ENCODE data around the gene GNG7. TPM values are rescaled to one million over a fixed set of nuclear protein-coding genes. Genes with fewer than 3 reads are reported as not detected.
A peak's percentile ranks its signal among the peaks of the same experiment; 100 is the strongest.

GNG7 gene
- total RNA-seq, 3 donors from 2014 or later, result 0.33 to 0.55 (median 0.48) TPM

DNA sequence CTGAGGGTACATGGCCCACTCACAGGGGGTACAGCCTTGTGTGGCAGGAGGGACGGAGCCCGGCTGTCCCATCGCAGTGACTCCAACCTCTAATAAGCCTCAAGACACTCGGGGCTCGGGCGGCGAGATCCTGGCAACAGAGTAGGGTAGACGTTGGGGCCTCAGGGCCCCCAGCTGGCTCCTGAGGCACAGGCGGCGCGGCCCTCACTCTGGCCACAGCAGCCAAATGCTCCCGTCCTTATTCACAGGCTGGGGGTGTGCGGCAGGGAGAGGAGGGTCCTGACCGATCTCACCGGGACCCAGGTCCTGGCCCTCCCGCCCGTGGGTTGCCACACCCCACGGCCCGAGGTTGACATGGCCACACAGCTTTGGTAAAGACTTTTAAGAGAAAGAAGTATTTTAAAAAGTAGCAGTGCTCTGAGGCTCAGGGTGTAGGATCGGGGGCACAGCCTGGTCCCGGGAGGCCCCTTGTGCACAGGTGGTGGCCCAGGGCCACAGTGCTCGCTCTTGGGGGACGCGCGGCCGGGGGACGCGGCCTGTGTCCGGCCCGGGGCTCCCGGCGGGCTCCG lies 29.7 kb upstream of the GNG7 start:
- Mint-ChIP-seq H3K9me3 (no peaks in the 10 kb centered on the region), H3K27me3 (ENCODE audit: low read depth) (peaks cover 3% of the 10 kb centered on the region), H3K4me3 (no peak overlapping the region), H3K4me1 (ENCODE audit: low read depth) (peaks cover 3% of the 10 kb centered on the region), H3K36me3 (ENCODE audit: insufficient read depth) (peaks cover 27% of the 10 kb centered on the region)
- DNase-seq (no peak), ATAC-seq (no peak)

DNA sequence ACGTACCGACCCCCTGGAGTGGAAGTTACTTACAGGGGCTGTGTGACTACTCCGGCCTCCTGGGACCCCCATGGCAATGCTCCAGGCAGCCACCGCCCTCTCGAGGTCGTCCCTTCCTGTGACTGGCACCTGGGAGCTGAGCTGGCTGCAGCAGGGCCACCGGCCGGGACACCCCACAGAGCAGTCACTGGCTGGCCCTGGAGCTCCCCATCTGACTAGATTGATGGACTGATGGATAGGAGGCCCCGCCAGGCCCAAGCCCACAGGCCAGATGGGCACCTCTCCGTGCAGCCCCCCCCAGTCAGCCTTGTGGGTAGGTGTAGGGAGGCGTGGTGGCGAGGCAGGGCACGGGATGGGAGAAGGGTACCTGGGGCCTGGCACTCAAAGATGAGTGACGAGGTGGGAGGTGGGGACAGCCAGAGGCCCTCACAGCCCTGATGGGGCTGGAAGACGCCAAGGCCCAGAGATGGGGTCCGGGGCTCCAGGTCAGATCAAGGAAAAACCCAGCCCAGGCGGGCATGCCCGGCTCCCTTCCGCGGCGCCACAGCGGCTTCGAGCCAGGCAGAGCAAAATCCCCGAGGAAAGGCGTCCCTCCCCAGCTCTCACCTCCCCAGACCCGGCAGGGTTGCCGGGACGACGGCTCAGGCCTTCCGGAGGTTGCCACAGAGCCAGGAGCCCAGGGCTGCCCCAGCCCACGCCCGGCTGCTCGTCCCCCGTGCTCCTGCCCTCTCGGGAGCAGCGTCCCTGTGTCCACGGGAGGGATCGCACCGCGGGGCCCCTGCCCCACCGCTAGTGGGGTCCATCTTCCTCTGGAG lies 28.9 kb upstream of the GNG7 start:
- peaks cover 2% of the 10 kb centered on the region for H3K4me1 Mint-ChIP-seq (ENCODE audit: low read depth)
- ATAC-seq, result no peak
- no peak overlapping the region for H3K4me3 Mint-ChIP-seq
- peaks cover 8% of the 10 kb centered on the region for H3K27me3 Mint-ChIP-seq (ENCODE audit: low read depth)
- no peak for DNase-seq
- H3K36me3 Mint-ChIP-seq (ENCODE audit: insufficient read depth), result peaks cover 19% of the 10 kb centered on the region
- no peaks in the 10 kb centered on the region for H3K9me3 Mint-ChIP-seq

DNA sequence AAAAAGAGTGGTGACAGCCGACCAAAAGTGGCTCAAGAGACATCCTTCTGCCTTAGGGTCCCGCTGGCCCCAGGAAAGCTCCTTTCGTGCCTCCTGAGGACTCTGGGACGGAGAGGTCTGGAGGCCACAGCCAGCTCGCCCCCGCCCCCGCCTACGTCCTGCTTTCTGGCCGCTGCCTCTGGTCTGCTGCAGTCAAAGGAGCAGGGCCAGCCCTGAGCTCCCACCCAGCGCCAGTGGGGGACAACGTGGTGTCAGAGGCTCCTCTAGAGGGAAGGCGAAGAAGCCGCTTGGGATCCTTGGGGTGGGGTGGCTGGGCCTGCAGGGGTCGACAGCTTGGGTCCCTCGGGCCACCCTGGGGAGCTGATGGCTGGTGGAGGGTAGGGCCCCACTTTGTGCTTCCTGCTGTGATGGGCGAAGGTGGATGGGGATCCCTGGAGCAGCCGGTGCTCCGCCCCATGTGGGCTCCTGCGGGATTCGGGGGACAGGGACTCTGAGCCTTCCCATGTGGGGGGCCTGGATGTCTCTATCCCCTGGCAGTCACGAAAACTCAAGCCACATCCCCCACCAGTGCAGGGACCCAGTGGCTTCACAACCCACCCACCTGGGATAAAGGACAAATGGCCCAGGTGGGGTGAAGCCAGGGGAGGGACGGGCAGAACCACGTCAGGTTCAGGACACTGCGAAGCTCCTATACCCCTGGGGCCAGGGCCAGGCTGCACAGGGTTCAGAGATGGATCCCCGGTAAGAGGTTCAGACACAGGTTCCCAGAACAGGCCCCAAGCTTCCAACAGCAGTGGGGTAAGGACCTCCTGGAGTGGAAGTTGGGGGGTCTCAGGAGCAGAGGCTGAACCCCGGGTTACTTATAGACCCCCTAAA lies 27.7 kb upstream of the GNG7 start:
- Mint-ChIP-seq H3K27me3 (ENCODE audit: low read depth) (peaks cover 17% of the 10 kb centered on the region), H3K4me3 (no peak overlapping the region), H3K9me3 (no peaks in the 10 kb centered on the region), H3K36me3 (ENCODE audit: insufficient read depth) (peaks cover 11% of the 10 kb centered on the region), H3K4me1 (ENCODE audit: low read depth) (peaks cover 2% of the 10 kb centered on the region)
- ATAC-seq, result no peak
- no peak for DNase-seq

DNA sequence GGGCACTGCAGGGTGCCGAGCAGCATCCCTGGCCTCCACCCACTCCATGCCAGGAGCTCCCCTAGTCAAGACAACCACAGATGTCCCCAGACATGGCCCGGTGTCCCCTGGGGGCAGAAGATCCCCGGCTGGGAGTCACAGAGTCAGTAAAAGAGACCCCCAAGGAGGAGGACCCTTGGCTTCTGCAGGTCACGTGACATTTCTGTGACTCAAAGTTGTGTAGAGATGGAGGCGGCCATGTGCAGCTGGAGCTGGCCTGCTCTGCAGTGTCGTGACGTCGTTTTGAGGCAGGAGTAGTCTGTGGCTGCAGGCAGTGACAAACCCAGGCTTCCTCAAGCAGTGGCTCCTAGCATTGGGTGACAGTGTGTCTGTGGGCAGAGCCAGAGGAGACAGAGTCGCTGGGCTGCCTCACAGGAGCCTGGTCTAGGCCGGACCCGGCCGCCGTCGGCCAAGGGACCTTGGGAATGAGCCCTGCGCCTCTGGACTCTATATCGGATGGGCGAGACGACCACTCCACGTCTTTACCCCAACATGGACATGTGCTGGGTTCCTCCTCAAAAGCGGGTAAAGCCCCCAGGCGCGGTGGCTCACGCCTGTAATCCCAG lies 26.4 kb upstream of the GNG7 start:
- no peak for ATAC-seq
- Mint-ChIP-seq H3K36me3 (ENCODE audit: insufficient read depth) (peaks cover 2% of the 10 kb centered on the region), H3K9me3 (no peaks in the 10 kb centered on the region), H3K4me3 (no peak overlapping the region), H3K27me3 (ENCODE audit: low read depth) (peaks cover 19% of the 10 kb centered on the region), H3K4me1 (ENCODE audit: low read depth) (peaks cover 2% of the 10 kb centered on the region)
- DNase-seq, result no peak

DNA sequence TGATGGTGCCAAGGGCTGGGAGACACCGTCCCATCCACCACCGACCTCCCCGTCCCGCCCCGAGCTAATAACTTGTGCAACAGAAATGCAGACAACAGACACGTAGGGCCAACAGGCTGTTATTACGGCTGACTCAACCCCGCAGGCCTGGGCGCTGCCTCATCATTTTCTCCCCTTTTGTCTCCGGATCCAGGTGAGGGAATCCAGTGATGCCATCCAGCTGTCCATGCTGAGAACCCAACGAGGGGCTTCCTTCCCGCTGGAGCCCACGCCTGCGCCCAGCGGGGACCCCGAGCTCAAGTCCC lies 25.1 kb upstream of the GNG7 start:
- H3K4me1 Mint-ChIP-seq (ENCODE audit: low read depth), result peaks cover 2% of the 10 kb centered on the region
- no peak for ATAC-seq

DNA sequence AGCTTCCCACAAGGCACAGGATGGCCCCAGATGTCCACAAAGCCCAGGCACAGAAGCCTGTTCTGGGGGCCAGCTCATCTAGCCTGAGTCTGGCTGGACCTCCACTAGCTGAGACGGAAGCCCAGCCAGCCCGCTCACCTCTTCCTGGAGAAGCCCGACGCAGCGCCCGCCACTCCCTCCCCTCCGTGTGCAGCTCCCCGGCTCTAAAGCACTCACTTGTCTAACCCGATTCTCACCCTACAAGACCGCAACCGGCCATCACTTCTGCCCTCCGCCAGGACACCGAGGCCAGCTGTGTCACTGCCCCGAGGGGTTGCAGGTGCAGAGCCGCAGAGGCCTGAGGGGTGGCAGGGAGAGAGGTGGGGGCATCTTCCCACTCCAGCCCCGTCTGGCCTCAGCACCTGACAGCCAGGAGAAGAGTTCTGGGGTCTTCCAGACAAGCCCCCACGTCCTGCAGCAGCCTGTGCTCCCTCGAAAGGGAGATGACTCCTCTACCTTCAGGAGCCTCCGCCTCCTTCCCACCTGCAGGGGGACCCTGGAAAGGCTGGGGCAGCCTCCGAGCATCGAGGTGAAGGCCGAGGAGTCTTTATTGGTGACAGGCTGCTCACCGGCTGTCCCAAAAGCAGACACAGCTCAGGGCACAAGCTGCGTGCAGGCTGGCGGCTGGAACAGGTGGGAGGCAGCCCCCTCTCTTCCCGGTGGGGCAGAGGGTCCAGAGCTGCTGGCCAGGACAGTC lies 24.6 kb upstream of the GNG7 start:
- ATAC-seq (no peak), DNase-seq (no peak)
- Mint-ChIP-seq H3K36me3 (ENCODE audit: insufficient read depth) (no peaks in the 10 kb centered on the region), H3K27me3 (ENCODE audit: low read depth) (peaks cover 27% of the 10 kb centered on the region), H3K9me3 (no peaks in the 10 kb centered on the region), H3K4me3 (peak overlapping the region; percentile 16), H3K4me1 (ENCODE audit: low read depth) (peaks cover 2% of the 10 kb centered on the region)

More for the DNA sequence above, 25.1 kb upstream of the GNG7 start:
- Mint-ChIP-seq H3K9me3 (no peaks in the 10 kb centered on the region), H3K27me3 (ENCODE audit: low read depth) (peaks cover 22% of the 10 kb centered on the region), H3K4me3 (no peak overlapping the region), H3K36me3 (ENCODE audit: insufficient read depth) (no peaks in the 10 kb centered on the region)
- DNase-seq, result no peak

DNA sequence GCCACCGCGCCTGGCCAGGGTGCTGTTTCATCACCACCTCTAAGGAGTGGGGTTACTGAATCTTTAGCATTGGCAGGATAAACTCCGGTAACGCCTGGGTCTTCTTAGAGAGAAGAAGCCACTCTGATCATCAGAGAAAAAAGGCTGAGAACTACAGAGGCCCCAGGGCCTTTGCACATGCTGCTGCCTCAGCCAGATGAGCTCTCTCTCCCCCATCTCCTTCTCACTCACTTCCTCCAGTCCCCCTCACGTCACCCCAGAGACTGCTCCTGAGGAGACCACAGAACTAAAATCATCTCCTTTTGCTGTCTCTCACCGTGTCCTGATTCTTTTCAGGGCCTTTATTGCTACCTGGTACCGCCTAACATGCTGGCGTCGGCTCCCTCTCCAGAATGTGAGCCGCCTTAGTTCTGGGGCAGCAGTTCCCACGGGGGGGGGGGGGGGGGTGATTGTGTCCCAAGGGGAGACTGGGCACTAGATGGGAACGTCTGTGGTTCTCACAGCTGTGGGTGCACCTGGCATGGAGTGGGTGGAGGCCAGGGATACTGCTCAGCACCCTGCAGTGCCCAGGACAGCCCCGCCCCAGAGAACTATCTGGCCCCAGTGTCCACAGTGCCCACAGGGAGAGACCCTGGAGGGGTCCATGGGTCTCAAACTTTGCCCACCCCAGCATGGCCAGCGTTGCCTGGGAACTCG lies 23.8 kb upstream of the GNG7 start:
- Mint-ChIP-seq H3K4me3 (no peak overlapping the region), H3K4me1 (ENCODE audit: low read depth) (peaks cover 6% of the 10 kb centered on the region), H3K36me3 (ENCODE audit: insufficient read depth) (no peaks in the 10 kb centered on the region), H3K9me3 (no peaks in the 10 kb centered on the region), H3K27me3 (ENCODE audit: low read depth) (peaks cover 32% of the 10 kb centered on the region)
- ATAC-seq (no peak), DNase-seq (no peak)

DNA sequence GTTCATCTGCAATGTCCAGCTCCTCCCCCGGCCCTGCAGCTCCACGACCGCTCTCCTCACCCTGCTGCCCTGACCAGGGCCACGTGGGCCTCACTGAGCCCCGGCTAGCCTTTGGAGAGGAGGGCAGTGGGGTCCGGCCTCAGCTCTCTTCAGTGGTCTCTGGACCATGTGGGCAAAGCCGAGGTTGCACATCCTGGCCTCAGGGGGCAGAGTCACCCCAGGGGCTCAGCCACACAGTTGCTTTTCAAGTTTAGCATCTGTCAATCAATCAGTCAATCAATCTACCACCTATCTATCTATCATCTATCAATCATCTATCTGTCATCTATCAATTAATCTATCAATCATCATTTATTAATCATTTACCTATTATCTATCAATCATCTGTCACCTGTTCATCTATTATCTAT lies 21.7 kb upstream of the GNG7 start:
- ATAC-seq (no peak), DNase-seq (no peak)
- Mint-ChIP-seq H3K9me3 (no peaks in the 10 kb centered on the region), H3K4me3 (no peak overlapping the region), H3K36me3 (ENCODE audit: insufficient read depth) (no peaks in the 10 kb centered on the region), H3K4me1 (ENCODE audit: low read depth) (peaks cover 9% of the 10 kb centered on the region), H3K27me3 (ENCODE audit: low read depth) (peaks cover 41% of the 10 kb centered on the region)

DNA sequence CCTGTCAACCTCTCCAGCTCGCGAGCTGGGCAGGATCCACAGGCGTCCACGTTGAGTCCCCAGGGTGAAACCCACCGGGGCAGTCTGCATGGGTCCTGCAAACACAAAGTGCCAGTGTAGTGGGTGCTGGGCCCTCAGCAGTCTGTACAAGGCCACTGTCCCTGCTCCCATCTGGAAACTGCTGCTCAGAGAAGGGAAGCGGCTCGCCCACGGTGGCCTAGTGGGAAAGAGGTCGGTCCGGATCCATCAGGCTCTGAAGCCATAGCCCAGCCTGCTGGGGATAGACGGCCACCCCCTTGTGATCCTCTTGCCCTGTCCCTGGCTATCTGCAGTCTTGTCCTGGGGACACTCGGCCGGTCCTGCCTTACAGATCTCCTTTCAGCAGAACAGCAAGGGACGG lies 21.3 kb upstream of the GNG7 start:
- no peak for DNase-seq
- peaks cover 9% of the 10 kb centered on the region for H3K4me1 Mint-ChIP-seq (ENCODE audit: low read depth)
- H3K4me3 Mint-ChIP-seq, result no peak overlapping the region
- no peaks in the 10 kb centered on the region for H3K9me3 Mint-ChIP-seq
- no peaks in the 10 kb centered on the region for H3K36me3 Mint-ChIP-seq (ENCODE audit: insufficient read depth)
- no peak for ATAC-seq
- H3K27me3 Mint-ChIP-seq (ENCODE audit: low read depth), result peaks cover 45% of the 10 kb centered on the region

DNA sequence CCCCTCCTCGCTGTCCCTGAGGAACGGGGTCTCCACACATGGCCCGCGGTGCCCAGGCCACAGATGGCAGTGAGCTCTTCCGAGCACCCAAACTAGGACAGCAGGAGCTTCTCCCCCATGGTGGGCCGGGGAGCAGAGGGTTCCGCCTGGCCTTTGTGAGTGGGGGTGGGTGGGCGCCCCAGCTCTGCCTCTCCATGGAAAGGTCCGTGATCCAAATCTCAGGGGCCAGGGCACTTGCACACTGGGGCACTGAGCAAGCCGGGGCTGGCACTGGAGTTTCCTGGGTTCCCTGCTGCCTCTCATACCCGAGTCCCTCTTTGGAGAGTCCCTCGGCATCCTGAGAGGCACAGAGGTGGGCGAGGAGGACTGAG lies 20.8 kb upstream of the GNG7 start:
- DNase-seq (no peak), ATAC-seq (no peak)
- peaks cover 47% of the 10 kb centered on the region for H3K27me3 Mint-ChIP-seq (ENCODE audit: low read depth)
- H3K9me3 Mint-ChIP-seq, result no peaks in the 10 kb centered on the region
- H3K36me3 Mint-ChIP-seq (ENCODE audit: insufficient read depth), result no peaks in the 10 kb centered on the region
- H3K4me1 Mint-ChIP-seq (ENCODE audit: low read depth), result peaks cover 9% of the 10 kb centered on the region
- no peak overlapping the region for H3K4me3 Mint-ChIP-seq

DNA sequence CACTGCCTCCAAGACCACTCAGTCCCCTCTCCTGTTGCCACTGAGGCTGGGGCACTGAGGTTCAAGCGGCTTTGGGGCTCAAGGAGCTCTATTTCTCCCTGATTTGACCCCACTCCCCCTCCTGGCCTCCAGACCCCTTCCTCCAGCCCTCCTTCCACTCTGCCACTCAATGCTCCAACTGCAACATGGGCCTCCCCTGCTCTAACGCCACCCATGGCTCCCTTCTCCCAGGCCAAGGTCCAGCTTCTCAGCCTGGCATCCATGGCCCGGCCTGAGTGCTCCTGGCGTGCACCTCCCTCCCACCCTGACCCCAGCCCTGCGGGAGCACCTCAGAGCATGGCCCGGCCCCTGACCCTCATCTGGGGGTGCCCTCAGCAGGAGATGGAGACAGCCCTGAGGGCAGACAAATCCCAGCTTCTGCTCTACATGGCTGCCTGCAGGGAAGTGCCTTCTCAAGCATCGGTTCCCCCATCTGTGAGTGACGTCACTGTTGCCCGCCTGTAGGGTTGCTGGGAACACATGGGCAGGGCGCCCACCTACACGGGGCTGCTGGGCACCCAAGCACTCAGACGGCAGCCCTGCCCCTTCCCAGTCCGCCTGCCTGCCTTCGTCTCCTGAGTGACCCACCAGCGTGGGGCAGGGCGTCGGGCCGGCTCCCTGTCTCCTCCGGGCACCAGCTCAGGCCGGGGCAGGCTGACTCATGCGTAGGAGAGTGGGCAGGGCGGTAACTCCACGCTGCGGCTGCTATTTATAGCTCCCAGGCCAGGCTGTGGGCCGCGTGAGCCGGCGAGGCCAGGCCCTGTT lies 20.2 kb upstream of the GNG7 start:
- no peak for ATAC-seq
- H3K4me3 Mint-ChIP-seq, result no peak overlapping the region
- no peaks in the 10 kb centered on the region for H3K9me3 Mint-ChIP-seq
- DNase-seq, result no peak
- H3K36me3 Mint-ChIP-seq (ENCODE audit: insufficient read depth), result no peaks in the 10 kb centered on the region
- H3K4me1 Mint-ChIP-seq (ENCODE audit: low read depth), result peaks cover 9% of the 10 kb centered on the region
- peaks cover 47% of the 10 kb centered on the region for H3K27me3 Mint-ChIP-seq (ENCODE audit: low read depth)

DNA sequence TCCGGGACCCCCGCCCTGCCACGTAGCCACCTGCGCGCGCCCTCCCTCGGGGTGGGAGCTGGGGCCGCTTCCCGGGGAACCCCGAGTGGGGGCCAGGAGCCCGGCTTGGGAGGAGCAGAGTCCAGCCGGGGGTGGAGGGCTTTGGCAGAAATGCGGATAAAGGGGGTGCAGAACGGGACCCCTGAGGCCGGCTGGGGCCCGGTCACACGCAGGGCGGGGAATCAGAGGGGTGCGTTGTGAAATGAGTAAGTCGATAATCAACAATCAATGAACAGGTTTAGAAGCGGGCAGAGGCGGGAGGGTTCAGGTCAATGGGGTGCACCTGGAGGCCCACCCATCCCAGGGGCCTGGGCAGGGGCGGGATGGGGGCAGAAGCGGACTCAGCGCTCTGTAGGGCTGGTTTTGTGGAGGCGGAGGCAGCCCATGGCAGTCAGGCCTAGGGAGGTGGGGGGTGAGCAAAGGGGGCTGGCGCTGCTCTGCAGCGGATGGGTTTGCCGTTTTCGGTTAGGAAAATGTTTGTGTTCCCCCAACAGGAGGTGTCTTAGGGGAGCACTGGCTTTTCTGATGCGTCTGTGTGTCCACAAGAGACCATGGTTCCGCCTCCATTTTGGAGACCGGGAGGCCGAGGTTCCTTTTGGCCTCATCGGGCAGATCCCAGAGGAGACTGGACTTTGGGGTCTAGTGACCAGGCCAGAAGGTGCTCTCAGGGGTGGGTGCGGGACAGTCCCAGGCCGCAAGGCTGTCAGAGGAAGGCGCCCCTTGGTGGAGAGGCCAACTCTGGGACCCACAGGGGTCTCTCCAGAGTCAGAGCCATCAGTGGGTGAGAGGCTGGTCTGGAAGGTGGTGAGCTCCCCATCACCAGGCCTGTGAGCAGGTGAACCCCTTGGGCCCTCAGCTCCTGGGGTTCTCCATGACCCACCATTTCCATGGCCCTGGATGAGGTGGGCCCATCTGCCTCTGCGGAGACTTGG lies 19.4 kb upstream of the GNG7 start:
- H3K4me1 Mint-ChIP-seq (ENCODE audit: low read depth), result peaks cover 7% of the 10 kb centered on the region
- peaks cover 41% of the 10 kb centered on the region for H3K27me3 Mint-ChIP-seq (ENCODE audit: low read depth)
- ATAC-seq (peak in 1 of 2 donors; percentile 15), DNase-seq (no peak)
- H3K36me3 Mint-ChIP-seq (ENCODE audit: insufficient read depth), result no peaks in the 10 kb centered on the region
- no peaks in the 10 kb centered on the region for H3K9me3 Mint-ChIP-seq
- peak overlapping the region; percentile 53 for H3K4me3 Mint-ChIP-seq

Data from activated T-cell treated with anti-CD3 and anti-CD28 coated beads, Interleukin-2, amount 50 U/mL, for 4 hours (primary cell).